ENCODE results near the gene TMEM178B. TPM values are rescaled to one million over a fixed set of nuclear protein-coding genes. Genes with fewer than 3 reads are reported as not detected.

TMEM178B gene
- total and polyA plus RNA-seq, 10 of the 15 experiments (the other 5 are each of a cell fraction or from before 2014, with no cell fraction given): 0.01 to 1.1 (median 0.04) TPM; not detected in 2

DNA sequence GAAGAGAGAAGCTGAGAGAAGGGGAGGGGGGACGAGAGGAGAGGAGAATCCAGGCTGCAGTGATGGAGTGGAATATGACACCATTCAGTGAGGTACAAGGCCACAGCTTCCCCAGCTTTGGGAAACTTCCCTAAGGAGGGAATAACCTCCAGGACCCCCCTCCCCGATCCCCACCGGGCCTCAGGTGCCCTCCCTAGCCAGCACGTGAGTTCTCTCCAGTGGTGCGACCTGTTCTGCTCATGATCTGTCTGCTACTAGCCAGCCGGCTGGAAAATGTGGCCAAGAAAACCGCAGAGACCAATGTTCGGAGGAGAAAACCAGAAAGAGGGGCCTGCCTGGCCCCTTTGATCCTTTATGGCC, 437.4 kb downstream of the TMEM178B start (continued):
- TF ChIP-seq KAT2A (conservative IDR thresholded peaks at IDR 0.05; ENCODE audit: control insufficient read depth, low read depth, low read length): no peak
- TF ChIP-seq RAD21 (IDR thresholded peaks at IDR 0.05; ENCODE audit: insufficient read depth, low read depth, low read length): no peak
- no peak for TF ChIP-seq BHLHE40 (IDR thresholded peaks at IDR 0.05; ENCODE audit: borderline replicate concordance in 1 of 2, low read depth in 2 of 2, low read length in 1 of 2)

DNA sequence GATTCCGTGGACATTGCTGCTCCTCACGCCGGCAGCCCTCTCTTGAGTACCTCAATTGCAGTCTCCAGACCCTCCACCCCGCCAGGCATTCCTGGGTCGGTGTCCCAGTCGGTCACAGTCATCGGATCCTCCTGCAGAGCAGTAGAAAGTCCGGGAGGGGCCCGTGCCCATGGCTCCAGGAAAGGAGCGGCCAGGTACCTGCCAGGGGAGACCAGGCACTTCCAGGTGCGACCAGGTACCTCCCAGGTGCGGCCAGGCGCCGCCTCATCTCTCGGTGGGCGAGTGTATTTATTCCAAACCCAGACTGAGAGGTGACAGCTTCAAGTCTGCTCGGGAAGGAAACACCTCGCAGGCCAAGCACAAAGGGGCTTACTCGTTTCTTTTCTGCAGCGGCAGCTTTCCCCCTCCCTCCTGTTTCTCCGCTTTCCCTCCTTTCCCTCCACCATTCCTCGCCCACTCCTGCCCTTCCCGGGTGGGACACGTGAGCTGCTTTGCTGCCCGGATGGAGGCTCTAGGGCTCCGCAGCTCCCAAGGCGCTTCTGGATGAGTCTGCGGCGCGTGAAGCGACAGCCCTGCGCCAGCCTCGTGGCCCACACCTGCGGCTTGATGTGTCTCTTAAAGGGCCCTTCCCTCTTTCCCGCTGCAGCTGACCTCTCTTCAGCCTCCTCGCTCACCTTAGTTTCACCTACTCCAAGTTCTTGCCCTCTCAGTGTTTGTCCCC, 438.0 kb downstream of the TMEM178B start:
- no peaks in the 10 kb centered on the region for H3K36me3 ChIP-seq (ENCODE audit: control insufficient read depth in 2 of 2, insufficient read depth in 2 of 2, low read length in 1 of 2)
- DNase-seq (ENCODE audit: low read depth, low spot score) (no peak), FAIRE-seq (no peak), ATAC-seq (no peak)
- no peaks in the 10 kb centered on the region for H3K79me2 ChIP-seq (ENCODE audit: control insufficient read depth, insufficient read depth, low read length)
- peak overlapping the region; percentile 48; the same call in 1 of the 2 replicates for H3K4me2 ChIP-seq (ENCODE audit: control insufficient read depth, insufficient read depth)
- H3K9ac ChIP-seq (ENCODE audit: control insufficient read depth, insufficient read depth, low read length): no peak overlapping the region
- intact Hi-C loops (cut with micrococcal nuclease; ENCODE audit: unreplicated experiment): no loop called here
- no peak overlapping the region for H3K27ac ChIP-seq (ENCODE audit: control insufficient read depth, insufficient read depth)
- POLR2A ChIA-PET: no interaction called here
- SMC1A ChIA-PET (ENCODE audit: uncharacterized antibody, unreplicated experiment): no interaction called here
- no peaks in the 10 kb centered on the region for H3K9me3 ChIP-seq (replicated peaks; ENCODE audit: control insufficient read depth, insufficient read depth, low read length)
- H3K4me3 ChIP-seq: no peak overlapping the region
- no peaks in the 10 kb centered on the region for H3K4me1 ChIP-seq (ENCODE audit: control insufficient read depth, insufficient read depth, low read length)
- peaks cover 4 to 10% of the 10 kb centered on the region in 2 experiments for H3K27me3 ChIP-seq (replicated peaks in 1 of 2; ENCODE audit: control insufficient read depth in 2 of 2, insufficient read depth in 2 of 2, low read length in 1 of 2)
- RAD21 ChIA-PET (ENCODE audit: unreplicated experiment): no interaction called here
- no peaks in the 10 kb centered on the region for H4K20me1 ChIP-seq (ENCODE audit: control insufficient read depth, insufficient read depth)
- in situ Hi-C loops (cut with MboI): no loop called here
- BruUV-seq (replicated peaks): no TSS peak
- no peak overlapping the region for H2AFZ ChIP-seq (ENCODE audit: control insufficient read depth, low read depth, low read length)
- CTCF ChIA-PET: no interaction called here
- 25% methylated on average over 33 of the region's 36 CpGs for WGBS (ENCODE audit: insufficient coverage, insufficient replicate concordance, low lambda C conversion rate, missing lambda C conversion rate)
- TF ChIP-seq, protein P1, sequence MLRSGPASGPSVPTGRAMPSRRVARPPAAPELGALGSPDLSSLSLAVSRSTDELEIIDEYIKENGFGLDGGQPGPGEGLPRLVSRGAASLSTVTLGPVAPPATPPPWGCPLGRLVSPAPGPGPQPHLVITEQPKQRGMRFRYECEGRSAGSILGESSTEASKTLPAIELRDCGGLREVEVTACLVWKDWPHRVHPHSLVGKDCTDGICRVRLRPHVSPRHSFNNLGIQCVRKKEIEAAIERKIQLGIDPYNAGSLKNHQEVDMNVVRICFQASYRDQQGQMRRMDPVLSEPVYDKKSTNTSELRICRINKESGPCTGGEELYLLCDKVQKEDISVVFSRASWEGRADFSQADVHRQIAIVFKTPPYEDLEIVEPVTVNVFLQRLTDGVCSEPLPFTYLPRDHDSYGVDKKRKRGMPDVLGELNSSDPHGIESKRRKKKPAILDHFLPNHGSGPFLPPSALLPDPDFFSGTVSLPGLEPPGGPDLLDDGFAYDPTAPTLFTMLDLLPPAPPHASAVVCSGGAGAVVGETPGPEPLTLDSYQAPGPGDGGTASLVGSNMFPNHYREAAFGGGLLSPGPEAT (IDR thresholded peaks at IDR 0.05; ENCODE audit: low read depth): no peak
- TF ChIP-seq EED (IDR thresholded peaks at IDR 0.05; ENCODE audit: low read depth) (no peak), TCF3 (IDR thresholded peaks at IDR 0.05; ENCODE audit: borderline replicate concordance, insufficient read depth, low read depth, low read length) (no peak), DPF2 (IDR thresholded peaks at IDR 0.05) (no peak), KDM1A (IDR thresholded peaks at IDR 0.05; ENCODE audit: borderline replicate concordance) (no peak), NFYB (IDR thresholded peaks at IDR 0.05; ENCODE audit: insufficient read depth, low read depth, low read length) (no peak), TCF12 (IDR thresholded peaks at IDR 0.05; ENCODE audit: low read depth, low read length) (no peak), POU2F2 (IDR thresholded peaks at IDR 0.05; ENCODE audit: borderline replicate concordance, low read depth, low read length) (no peak), RBBP5 (conservative IDR thresholded peaks at IDR 0.05) (no peak), PAX5 (IDR thresholded peaks at IDR 0.05; ENCODE audit: borderline replicate concordance, low read depth, low read length) (no peak), SRF (IDR thresholded peaks at IDR 0.05; ENCODE audit: low read depth in 2 of 2, low read length in 2 of 2) (no peak), POLR2A (IDR thresholded peaks at IDR 0.05; ENCODE audit: low read depth, low read length) (no peak), RB1 (IDR thresholded peaks at IDR 0.05; ENCODE audit: borderline replicate concordance) (no peak), MEF2A (IDR thresholded peaks at IDR 0.05; ENCODE audit: insufficient read depth, low read depth, low read length) (no peak)
- TF ChIP-seq, protein P2, sequence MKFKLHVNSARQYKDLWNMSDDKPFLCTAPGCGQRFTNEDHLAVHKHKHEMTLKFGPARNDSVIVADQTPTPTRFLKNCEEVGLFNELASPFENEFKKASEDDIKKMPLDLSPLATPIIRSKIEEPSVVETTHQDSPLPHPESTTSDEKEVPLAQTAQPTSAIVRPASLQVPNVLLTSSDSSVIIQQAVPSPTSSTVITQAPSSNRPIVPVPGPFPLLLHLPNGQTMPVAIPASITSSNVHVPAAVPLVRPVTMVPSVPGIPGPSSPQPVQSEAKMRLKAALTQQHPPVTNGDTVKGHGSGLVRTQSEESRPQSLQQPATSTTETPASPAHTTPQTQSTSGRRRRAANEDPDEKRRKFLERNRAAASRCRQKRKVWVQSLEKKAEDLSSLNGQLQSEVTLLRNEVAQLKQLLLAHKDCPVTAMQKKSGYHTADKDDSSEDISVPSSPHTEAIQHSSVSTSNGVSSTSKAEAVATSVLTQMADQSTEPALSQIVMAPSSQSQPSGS (IDR thresholded peaks at IDR 0.05; ENCODE audit: low read length): no peak
- TF ChIP-seq, protein P3, sequence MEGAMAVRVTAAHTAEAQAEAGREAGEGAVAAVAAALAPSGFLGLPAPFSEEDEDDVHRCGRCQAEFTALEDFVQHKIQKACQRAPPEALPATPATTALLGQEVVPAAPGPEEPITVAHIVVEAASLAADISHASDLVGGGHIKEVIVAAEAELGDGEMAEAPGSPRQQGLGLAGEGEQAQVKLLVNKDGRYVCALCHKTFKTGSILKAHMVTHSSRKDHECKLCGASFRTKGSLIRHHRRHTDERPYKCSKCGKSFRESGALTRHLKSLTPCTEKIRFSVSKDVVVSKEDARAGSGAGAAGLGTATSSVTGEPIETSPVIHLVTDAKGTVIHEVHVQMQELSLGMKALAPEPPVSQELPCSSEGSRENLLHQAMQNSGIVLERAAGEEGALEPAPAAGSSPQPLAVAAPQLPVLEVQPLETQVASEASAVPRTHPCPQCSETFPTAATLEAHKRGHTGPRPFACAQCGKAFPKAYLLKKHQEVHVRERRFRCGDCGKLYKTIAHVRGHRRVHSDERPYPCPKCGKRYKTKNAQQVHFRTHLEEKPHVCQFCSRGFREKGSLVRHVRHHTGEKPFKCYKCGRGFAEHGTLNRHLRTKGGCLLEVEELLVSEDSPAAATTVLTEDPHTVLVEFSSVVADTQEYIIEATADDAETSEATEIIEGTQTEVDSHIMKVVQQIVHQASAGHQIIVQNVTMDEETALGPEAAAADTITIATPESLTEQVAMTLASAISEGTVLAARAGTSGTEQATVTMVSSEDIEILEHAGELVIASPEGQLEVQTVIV (IDR thresholded peaks at IDR 0.05; ENCODE audit: borderline replicate concordance, partially characterized antibody): no peak

Measured in GM12878 (cell line).